ENCODE results near the gene TACC2. TPM values are rescaled to one million over a fixed set of nuclear protein-coding genes. Genes with fewer than 3 reads are reported as not detected.
A peak's percentile ranks its signal among the peaks of the same experiment; 100 is the strongest.

TACC2 gene
- total RNA-seq, 4 donors from 2014 or later, result 11.5 to 73.0 (median 14.5) TPM

GRCh38 chr10:122171302-122172075 is 182.5 kb downstream of the TACC2 start:
- H3K27ac ChIP-seq, result peak overlapping the region in 1 of 2 donors; percentile 2
- H3K27me3 ChIP-seq, result no peaks in the 10 kb centered on the region
- no peaks in the 10 kb centered on the region for H3K4me1 ChIP-seq
- no peak for TF ChIP-seq POLR2A (IDR thresholded peaks at IDR 0.05)
- TF ChIP-seq, protein P1, sequence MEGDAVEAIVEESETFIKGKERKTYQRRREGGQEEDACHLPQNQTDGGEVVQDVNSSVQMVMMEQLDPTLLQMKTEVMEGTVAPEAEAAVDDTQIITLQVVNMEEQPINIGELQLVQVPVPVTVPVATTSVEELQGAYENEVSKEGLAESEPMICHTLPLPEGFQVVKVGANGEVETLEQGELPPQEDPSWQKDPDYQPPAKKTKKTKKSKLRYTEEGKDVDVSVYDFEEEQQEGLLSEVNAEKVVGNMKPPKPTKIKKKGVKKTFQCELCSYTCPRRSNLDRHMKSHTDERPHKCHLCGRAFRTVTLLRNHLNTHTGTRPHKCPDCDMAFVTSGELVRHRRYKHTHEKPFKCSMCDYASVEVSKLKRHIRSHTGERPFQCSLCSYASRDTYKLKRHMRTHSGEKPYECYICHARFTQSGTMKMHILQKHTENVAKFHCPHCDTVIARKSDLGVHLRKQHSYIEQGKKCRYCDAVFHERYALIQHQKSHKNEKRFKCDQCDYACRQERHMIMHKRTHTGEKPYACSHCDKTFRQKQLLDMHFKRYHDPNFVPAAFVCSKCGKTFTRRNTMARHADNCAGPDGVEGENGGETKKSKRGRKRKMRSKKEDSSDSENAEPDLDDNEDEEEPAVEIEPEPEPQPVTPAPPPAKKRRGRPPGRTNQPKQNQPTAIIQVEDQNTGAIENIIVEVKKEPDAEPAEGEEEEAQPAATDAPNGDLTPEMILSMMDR (IDR thresholded peaks at IDR 0.05), result no peak
- no peaks in the 10 kb centered on the region for H3K9me3 ChIP-seq
- intact Hi-C loops (cut with DNase I; ENCODE audit: low total_unique reads), result no loop called here
- H3K4me3 ChIP-seq, result no peak overlapping the region
- no peak for DNase-seq
- no peaks in the 10 kb centered on the region for H3K36me3 ChIP-seq

GRCh38 chr10:122172361-122173008 is 183.5 kb downstream of the TACC2 start:
- H3K36me3 ChIP-seq, result no peaks in the 10 kb centered on the region
- peak overlapping the region in 1 of 2 donors; percentile 2 for H3K27ac ChIP-seq
- no peaks in the 10 kb centered on the region for H3K27me3 ChIP-seq
- intact Hi-C loops (cut with DNase I; ENCODE audit: low total_unique reads), result no loop called here
- H3K4me1 ChIP-seq, result no peaks in the 10 kb centered on the region
- no peak overlapping the region for H3K4me3 ChIP-seq
- TF ChIP-seq, protein P1 (IDR thresholded peaks at IDR 0.05), result no peak
- no peak for TF ChIP-seq POLR2A (IDR thresholded peaks at IDR 0.05)
- DNase-seq, result no peak
- no peaks in the 10 kb centered on the region for H3K9me3 ChIP-seq

- H3K27ac ChIP-seq, result no peak overlapping the region
- H3K9me3 ChIP-seq, result no peaks in the 10 kb centered on the region
- no peaks in the 10 kb centered on the region for H3K36me3 ChIP-seq
- H3K4me1 ChIP-seq, result no peaks in the 10 kb centered on the region
- no peak overlapping the region for H3K4me3 ChIP-seq
- no peaks in the 10 kb centered on the region for H3K27me3 ChIP-seq
- no peak for DNase-seq
- intact Hi-C loops (cut with DNase I; ENCODE audit: low total_unique reads), result no loop called here
- TF ChIP-seq, protein P1 (IDR thresholded peaks at IDR 0.05), result no peak
- no peak for TF ChIP-seq POLR2A (IDR thresholded peaks at IDR 0.05)
These were observed 184.4 kb downstream of the TACC2 start for GRCh38 chr10:122173337-122173736.

DNA sequence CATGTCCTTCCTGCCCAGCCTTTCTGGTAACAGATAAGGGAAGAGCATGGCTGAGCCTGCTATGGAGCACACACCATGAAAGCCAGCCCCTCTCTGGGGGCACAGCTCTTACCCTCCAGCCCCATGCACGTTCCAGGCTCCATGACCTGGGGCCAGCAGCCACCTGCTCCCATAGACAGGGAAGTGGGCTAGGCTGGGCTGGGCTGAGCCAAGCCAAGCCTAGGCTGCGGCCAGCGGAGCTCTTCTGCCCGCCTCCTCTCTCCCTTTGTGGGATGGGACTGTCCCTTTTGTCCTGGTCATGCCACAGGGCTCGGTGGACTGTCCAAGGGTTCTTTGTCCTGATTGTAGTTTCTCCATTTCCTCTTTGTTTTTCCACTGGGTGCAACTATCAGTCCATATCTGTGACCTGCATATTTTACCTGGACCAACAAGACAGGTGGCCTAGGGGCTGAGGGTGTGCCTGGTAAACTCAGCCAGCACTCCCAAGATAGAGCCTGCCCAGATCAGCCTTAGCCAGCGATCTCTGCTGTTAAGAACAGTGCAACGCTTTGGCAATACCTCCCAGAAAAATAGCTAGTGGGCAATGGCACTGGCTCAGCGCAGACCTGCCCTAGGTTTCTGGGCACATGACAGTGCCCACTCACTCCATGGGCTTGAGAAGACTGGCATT is 184.9 kb downstream of the TACC2 start:
- H3K27me3 ChIP-seq, result no peaks in the 10 kb centered on the region
- intact Hi-C loops (cut with DNase I; ENCODE audit: low total_unique reads), result no loop called here
- no peaks in the 10 kb centered on the region for H3K9me3 ChIP-seq
- DNase-seq, result no peak
- no peak overlapping the region for H3K27ac ChIP-seq
- H3K4me1 ChIP-seq, result no peaks in the 10 kb centered on the region
- H3K36me3 ChIP-seq, result no peaks in the 10 kb centered on the region
- H3K4me3 ChIP-seq, result no peak overlapping the region
- TF ChIP-seq, protein P1 (IDR thresholded peaks at IDR 0.05), result no peak
- no peak for TF ChIP-seq POLR2A (IDR thresholded peaks at IDR 0.05)
